ENCODE data around the gene CPEB1.
A peak's percentile ranks its signal among the peaks of the same experiment; 100 is the strongest.

Gene CPEB1

DNA sequence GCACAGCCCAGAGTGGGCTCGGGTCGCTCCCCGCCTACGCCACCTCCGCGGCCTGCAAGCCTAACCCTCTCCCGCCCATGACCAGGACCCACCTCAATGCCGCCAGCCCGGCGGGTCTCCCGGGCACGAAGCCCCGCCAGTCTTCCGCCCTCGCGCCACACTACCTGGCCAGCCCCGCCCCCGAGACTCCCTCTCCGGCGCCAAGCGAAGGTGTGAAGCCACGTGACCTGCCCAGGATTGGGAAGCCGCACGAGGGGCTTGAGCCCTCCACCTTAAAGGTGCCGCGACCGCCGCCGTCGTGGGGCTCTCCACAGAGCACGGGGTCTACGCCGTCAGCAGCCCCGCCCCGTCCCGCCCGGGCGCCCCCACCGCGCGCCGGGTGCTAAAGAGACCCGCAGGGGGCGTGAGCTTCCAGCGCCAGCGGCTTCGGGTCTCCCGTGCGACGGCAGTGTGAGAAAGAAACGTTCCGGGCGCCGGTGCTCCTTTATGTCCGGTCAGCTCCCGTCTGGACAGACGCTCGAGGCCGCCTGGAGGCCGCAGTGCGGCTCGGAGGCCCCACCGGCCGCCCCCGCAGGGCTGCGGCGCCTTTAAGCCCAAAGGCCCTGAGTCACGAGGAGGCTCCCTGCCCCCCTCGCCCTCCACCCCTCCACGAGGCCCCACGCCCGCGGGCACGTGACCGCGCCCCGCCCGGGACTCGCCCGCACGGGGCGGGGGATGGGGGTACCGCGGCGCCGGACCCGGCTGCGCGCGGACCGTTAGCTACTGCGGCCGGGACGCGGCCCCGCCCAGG, at the start of gene CPEB1:
Gene CPEB1 (minus strand): TSS at position 319 of the 790 bp plus-strand sequence. CDS start 18,904 bp downstream, outside the sequence.
- TF ChIP-seq, protein P1, sequence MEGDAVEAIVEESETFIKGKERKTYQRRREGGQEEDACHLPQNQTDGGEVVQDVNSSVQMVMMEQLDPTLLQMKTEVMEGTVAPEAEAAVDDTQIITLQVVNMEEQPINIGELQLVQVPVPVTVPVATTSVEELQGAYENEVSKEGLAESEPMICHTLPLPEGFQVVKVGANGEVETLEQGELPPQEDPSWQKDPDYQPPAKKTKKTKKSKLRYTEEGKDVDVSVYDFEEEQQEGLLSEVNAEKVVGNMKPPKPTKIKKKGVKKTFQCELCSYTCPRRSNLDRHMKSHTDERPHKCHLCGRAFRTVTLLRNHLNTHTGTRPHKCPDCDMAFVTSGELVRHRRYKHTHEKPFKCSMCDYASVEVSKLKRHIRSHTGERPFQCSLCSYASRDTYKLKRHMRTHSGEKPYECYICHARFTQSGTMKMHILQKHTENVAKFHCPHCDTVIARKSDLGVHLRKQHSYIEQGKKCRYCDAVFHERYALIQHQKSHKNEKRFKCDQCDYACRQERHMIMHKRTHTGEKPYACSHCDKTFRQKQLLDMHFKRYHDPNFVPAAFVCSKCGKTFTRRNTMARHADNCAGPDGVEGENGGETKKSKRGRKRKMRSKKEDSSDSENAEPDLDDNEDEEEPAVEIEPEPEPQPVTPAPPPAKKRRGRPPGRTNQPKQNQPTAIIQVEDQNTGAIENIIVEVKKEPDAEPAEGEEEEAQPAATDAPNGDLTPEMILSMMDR (IDR thresholded peaks at IDR 0.05; ENCODE audit: low read depth, low read length) = peak; percentile 8
- peak; percentile 5 for DNase-seq (ENCODE audit: low read depth, low spot score)
- in situ Hi-C loops (cut with HindIII; ENCODE audit: low sequenced_read_pairs) = no loop called here
- no peak within 1 kb of the TSS for H3K4me3 ChIP-seq (ENCODE audit: low read depth, low read length)

DNA sequence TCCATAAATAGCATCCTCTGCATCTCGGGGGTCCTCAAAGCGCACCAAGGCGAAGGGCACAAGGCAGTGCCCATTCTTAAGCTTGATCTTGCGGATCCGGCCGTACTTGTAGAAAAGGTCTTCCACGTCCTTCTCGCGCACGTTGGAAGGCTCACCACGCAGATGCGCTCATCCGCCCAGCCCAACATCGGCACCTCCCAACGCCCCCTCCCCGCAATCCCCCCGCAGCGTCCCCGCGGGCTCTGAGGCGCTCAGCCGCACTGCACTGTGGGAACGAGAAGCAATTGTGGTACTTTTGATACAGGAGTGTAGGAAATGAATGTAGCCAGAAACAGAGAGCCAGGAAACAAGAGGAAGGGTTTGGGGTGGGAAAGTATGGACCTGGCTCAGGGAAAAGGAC, 45.0 kb upstream of the CPEB1 start:
- H3K4me3 ChIP-seq (ENCODE audit: low read depth, low read length) = no peak overlapping the region
- in situ Hi-C loops (cut with HindIII; ENCODE audit: low sequenced_read_pairs) = no loop called here
- TF ChIP-seq, protein P1 (IDR thresholded peaks at IDR 0.05; ENCODE audit: low read depth, low read length) = no peak
- no peak for DNase-seq (ENCODE audit: low read depth, low spot score)

DNA sequence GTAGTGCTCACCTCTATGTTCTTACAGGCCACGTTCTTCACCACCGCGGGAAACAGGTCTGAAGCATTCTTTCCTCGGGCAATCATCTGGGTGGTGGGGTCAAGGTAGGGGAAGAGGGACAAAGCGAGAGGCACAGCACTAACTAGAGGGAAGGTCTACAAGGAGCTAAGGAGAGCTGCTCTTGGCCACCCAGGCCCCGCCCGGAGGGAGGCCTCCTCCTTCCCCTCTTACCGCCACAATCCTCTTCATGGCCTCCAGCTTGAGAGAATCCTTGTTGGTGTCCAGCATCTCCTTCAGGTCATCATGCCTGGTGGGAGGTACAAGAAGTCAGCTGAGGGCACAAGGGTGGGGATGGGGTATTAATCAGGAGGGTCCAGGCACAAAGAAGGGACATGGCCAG, 42.0 kb upstream of the CPEB1 start:
- TF ChIP-seq, protein P1 (IDR thresholded peaks at IDR 0.05; ENCODE audit: low read depth, low read length) = no peak
- no peak for DNase-seq (ENCODE audit: low read depth, low spot score)
- no peak overlapping the region for H3K4me3 ChIP-seq (ENCODE audit: low read depth, low read length)
- in situ Hi-C loops (cut with HindIII; ENCODE audit: low sequenced_read_pairs) = no loop called here

DNA sequence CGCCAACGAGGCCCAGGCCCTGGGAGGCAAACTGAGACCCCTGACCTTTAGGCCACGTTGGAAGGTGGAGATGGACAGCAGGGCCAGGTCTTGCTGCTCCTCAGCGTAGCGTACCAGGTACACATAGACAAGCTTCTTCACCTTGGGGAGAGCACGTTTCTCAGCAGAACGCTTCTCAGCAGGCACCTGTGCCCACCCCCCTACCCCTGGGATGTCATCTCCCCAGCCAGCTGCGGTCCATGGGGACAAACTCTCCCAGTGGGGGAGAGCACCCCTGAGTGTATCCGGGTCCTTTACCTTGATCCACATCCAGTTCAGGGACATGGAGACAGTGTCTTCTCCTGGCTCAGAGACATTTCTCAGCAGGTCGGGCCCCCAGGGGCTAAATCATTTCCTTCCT, 41.5 kb upstream of the CPEB1 start:
- no peak for DNase-seq (ENCODE audit: low read depth, low spot score)
- TF ChIP-seq, protein P1 (IDR thresholded peaks at IDR 0.05; ENCODE audit: low read depth, low read length) = no peak
- in situ Hi-C loops (cut with HindIII; ENCODE audit: low sequenced_read_pairs) = no loop called here
- H3K4me3 ChIP-seq (ENCODE audit: low read depth, low read length) = no peak overlapping the region

DNA sequence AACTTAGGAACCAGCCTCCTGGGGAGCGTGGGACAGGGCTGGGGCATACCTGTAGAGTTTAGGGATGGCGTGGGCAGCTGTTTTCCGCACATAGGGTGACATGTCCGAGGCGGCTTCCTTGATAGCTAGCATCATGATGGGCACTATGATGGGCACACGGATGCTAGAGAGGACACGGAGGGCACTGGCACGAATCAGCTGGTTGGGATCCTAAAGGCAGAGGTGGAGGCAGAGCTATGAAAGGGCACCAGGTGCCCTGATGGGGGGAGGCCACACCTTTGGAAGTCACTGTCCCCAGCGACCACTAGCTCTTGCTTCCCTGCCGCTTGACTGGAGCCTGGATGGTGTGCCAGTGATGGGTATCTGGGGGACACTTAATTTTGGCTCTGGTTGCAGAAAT, 34.2 kb upstream of the CPEB1 start:
- in situ Hi-C loops (cut with HindIII; ENCODE audit: low sequenced_read_pairs) = no loop called here
- TF ChIP-seq, protein P1 (IDR thresholded peaks at IDR 0.05; ENCODE audit: low read depth, low read length) = no peak
- no peak overlapping the region for H3K4me3 ChIP-seq (ENCODE audit: low read depth, low read length)
- no peak for DNase-seq (ENCODE audit: low read depth, low spot score)

DNA sequence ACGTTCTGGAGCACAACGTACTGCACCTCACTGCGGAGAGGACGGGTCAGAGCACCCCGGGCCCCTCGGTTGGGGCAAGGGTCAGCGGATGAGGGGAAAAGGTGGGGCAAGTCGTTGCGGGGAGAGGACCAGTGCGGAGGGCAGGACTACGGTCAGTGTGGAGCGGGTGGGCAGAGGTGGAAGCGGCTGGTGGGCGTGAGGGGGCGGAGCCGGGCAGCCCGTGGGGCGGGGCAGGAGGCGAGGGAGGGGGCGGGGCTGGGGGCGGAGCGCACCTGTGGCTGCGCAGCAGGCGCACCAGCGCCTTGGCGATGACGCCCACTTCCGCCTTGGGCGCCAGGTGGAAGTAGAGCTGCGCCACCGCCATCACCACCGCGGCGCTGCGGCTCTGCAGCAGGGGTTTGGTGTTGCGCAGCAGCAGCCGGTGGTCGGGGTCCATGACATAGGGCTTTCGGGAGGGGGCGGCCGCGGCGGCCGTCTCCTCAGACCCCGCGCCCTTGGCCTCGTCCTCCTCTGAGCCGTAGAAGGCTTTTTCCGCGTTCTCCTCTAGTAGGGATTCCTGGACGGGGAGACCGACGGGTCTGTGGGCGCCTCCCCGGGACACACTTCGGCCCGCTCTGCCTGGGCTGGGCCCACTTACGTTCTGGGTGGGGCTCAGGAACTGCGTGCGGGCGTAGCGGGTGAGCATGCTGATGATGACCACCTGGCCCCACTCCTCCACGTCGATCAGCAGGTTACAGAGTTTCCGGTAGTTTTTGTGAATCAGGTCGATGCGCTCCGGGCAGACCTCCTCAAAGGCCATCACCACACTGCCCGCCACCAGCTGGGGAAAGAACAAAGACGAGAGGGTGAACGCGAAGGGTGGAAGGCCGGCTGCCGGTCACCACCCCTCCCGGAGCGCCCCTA, 33.3 kb upstream of the CPEB1 start:
- TF ChIP-seq, protein P1 (IDR thresholded peaks at IDR 0.05; ENCODE audit: low read depth, low read length) = no peak
- DNase-seq (ENCODE audit: low read depth, low spot score) = no peak
- H3K4me3 ChIP-seq (ENCODE audit: low read depth, low read length) = no peak overlapping the region
- in situ Hi-C loops (cut with HindIII; ENCODE audit: low sequenced_read_pairs) = no loop called here
